ENCODE results near the gene KRT78. TPM values are rescaled to one million over a fixed set of nuclear protein-coding genes. Genes with fewer than 3 reads are reported as not detected.

The KRT78 gene
- total RNA-seq, 1 experiment from 2014 or later: 0.15 TPM

- Histone ChIP-seq H3F3A (ENCODE audit: low read length, unreplicated experiment) (no peaks in the 10 kb centered on the region), H3K4me3 (ENCODE audit: low read length) (no peak overlapping the region), H3K27me3 (ENCODE audit: low read length) (no peaks in the 10 kb centered on the region), H4K20me1 (ENCODE audit: low read length) (no peaks in the 10 kb centered on the region), H3K4me1 (ENCODE audit: insufficient read depth, low read length) (peaks cover 27% of the 10 kb centered on the region), H2AFZ (ENCODE audit: low read length) (no peak overlapping the region), H3K27ac (ENCODE audit: low read length) (no peak overlapping the region), H3K9ac (ENCODE audit: low read length) (no peak overlapping the region), H3K36me3 (ENCODE audit: low read depth, low read length) (no peaks in the 10 kb centered on the region), H3K9me2 (replicated peaks; ENCODE audit: low read length) (no peaks in the 10 kb centered on the region), H3K79me2 (ENCODE audit: low read length) (no peaks in the 10 kb centered on the region), H3K4me2 (ENCODE audit: low read length) (no peak overlapping the region), H3K9me3 (ENCODE audit: low read length) (no peaks in the 10 kb centered on the region)
- ATAC-seq (no peak), DNase-seq (no peak)
- BruUV-seq (replicated peaks): no TSS peak
- intact Hi-C loops (cut with micrococcal nuclease): no loop called here
- POLR2A ChIA-PET (ENCODE audit: unreplicated experiment): no interaction called here
- TF ChIP-seq CTCF (conservative IDR thresholded peaks at IDR 0.05; ENCODE audit: low read depth, low read length): no peak
- no peak for TF ChIP-seq EZH2 (IDR thresholded peaks at IDR 0.05; ENCODE audit: low read length, unreplicated experiment)
- no peak for TF ChIP-seq EZH2phosphoT487 (IDR thresholded peaks at IDR 0.05; ENCODE audit: borderline replicate concordance, low read length)
- CTCF ChIA-PET: no interaction called here
Observed at GRCh38 chr12:52832985-52833905, 15.5 kb downstream of the KRT78 start.

- Histone ChIP-seq H3K27me3 (ENCODE audit: low read length) (no peaks in the 10 kb centered on the region), H4K20me1 (ENCODE audit: low read length) (no peaks in the 10 kb centered on the region), H3K9ac (ENCODE audit: low read length) (no peak overlapping the region), H3K9me2 (replicated peaks; ENCODE audit: low read length) (no peaks in the 10 kb centered on the region), H3K36me3 (ENCODE audit: low read depth, low read length) (no peaks in the 10 kb centered on the region), H3K4me1 (ENCODE audit: insufficient read depth, low read length) (peaks cover 21% of the 10 kb centered on the region), H3K4me2 (ENCODE audit: low read length) (no peak overlapping the region), H3K27ac (ENCODE audit: low read length) (no peak overlapping the region), H2AFZ (ENCODE audit: low read length) (no peak overlapping the region), H3F3A (ENCODE audit: low read length, unreplicated experiment) (no peaks in the 10 kb centered on the region), H3K4me3 (ENCODE audit: low read length) (no peak overlapping the region), H3K79me2 (ENCODE audit: low read length) (no peaks in the 10 kb centered on the region), H3K9me3 (ENCODE audit: low read length) (no peaks in the 10 kb centered on the region)
- intact Hi-C loops (cut with micrococcal nuclease): no loop called here
- ATAC-seq (no peak), DNase-seq (no peak)
- ChIA-PET CTCF (no interaction called here), POLR2A (ENCODE audit: unreplicated experiment) (no interaction called here)
- BruUV-seq (replicated peaks): no TSS peak
- TF ChIP-seq EZH2 (IDR thresholded peaks at IDR 0.05; ENCODE audit: low read length, unreplicated experiment): no peak
- TF ChIP-seq EZH2phosphoT487 (IDR thresholded peaks at IDR 0.05; ENCODE audit: borderline replicate concordance, low read length): no peak
- TF ChIP-seq CTCF (conservative IDR thresholded peaks at IDR 0.05; ENCODE audit: low read depth, low read length): no peak
Observed at GRCh38 chr12:52832451-52832850, 16.3 kb downstream of the KRT78 start.

- no peak overlapping the region for H3K4me2 ChIP-seq (ENCODE audit: low read length)
- CTCF ChIA-PET: no interaction called here
- no peaks in the 10 kb centered on the region for H3K27me3 ChIP-seq (ENCODE audit: low read length)
- H3K9me3 ChIP-seq (ENCODE audit: low read length): no peaks in the 10 kb centered on the region
- POLR2A ChIA-PET (ENCODE audit: unreplicated experiment): interaction anchor here (0.7 kb wide), 1 partner anchor 256 kb away, joined by 4 read pairs; no protein-coding TSS in a partner anchor
- no peak overlapping the region for H3K9ac ChIP-seq (ENCODE audit: low read length)
- H2AFZ ChIP-seq (ENCODE audit: low read length): no peak overlapping the region
- no peak overlapping the region for H3K4me3 ChIP-seq (ENCODE audit: low read length)
- TF ChIP-seq EZH2 (IDR thresholded peaks at IDR 0.05; ENCODE audit: low read length, unreplicated experiment) (no peak), CTCF (conservative IDR thresholded peaks at IDR 0.05; ENCODE audit: low read depth, low read length) (no peak), EZH2phosphoT487 (IDR thresholded peaks at IDR 0.05; ENCODE audit: borderline replicate concordance, low read length) (no peak)
- no peak for DNase-seq
- no TSS peak for BruUV-seq (replicated peaks)
- no peaks in the 10 kb centered on the region for H3K79me2 ChIP-seq (ENCODE audit: low read length)
- H4K20me1 ChIP-seq (ENCODE audit: low read length): no peaks in the 10 kb centered on the region
- intact Hi-C loops (cut with micrococcal nuclease): no loop called here
- H3K9me2 ChIP-seq (replicated peaks; ENCODE audit: low read length): no peaks in the 10 kb centered on the region
- H3K36me3 ChIP-seq (ENCODE audit: low read depth, low read length): no peaks in the 10 kb centered on the region
- peaks cover 9% of the 10 kb centered on the region for H3K4me1 ChIP-seq (ENCODE audit: insufficient read depth, low read length)
- H3F3A ChIP-seq (ENCODE audit: low read length, unreplicated experiment): no peaks in the 10 kb centered on the region
- H3K27ac ChIP-seq (ENCODE audit: low read length): no peak overlapping the region
- ATAC-seq: no peak
Observed at GRCh38 chr12:52831251-52831650, 17.5 kb downstream of the KRT78 start.
